SK-N-SH (cell line): Measurements from ENCODE around the gene TEX52. TPM values are rescaled to one million over a fixed set of nuclear protein-coding genes. Genes with fewer than 3 reads are reported as not detected.

Source experiments
- CTCF ChIA-PET: fragments of 300-600, 350-600 bp; formaldehyde crosslinking; extraction: SDS; loops from one replicate; lab custom pipeline; 2021; lab: Yijun Ruan, JAX
- POLR2A ChIA-PET: fragments of 350-600 bp; sonication (Branson Sonifier 250); formaldehyde crosslinking; extraction: SDS; loops from one replicate; lab custom pipeline; 2020; ENCODE audit warnings: antibody characterized with exemption, inconsistent platforms; lab: Yijun Ruan, JAX
- DNase-seq: peaks from one replicate; pipeline ENCODE4 v3.0.0; 2012
- H2AFZ ChIP-seq: fragments of 200-600 bp; sonication (generic); 2 replicates; pipeline ENCODE4 v1.8.1; 2016; ENCODE audit warnings: antibody characterized with exemption, mild to moderate bottlenecking, low read depth
- H3F3A ChIP-seq: fragments of 200-600 bp; sonication (generic); replicated peaks from 2 replicates; pipeline ENCODE3; 2016; ENCODE audit warnings: antibody characterized with exemption, mild to moderate bottlenecking; ENCODE audit not compliant: insufficient read depth
- H3K27ac ChIP-seq, 2 experiments: fragments of 200-500 bp in 1 of 2; fragments of 200-600 bp in 1 of 2; sonication (Bioruptor generic) in 1 of 2; sonication (generic), shearing (Covaris generic) in 1 of 2; 2 replicates each; pipeline versions ENCODE4 v1.5.1 to v1.6.1; 2014 to 2016; ENCODE audit warnings: low read depth in 2 of 2, inconsistent platforms in 1 of 2, low read length in 1 of 2, mild to moderate bottlenecking in 1 of 2, mixed read lengths in 1 of 2
- H3K27me3 ChIP-seq: fragments of 200-600 bp; sonication (generic), shearing (Covaris generic); 2 replicates; pipeline ENCODE4 v1.6.1; 2016; ENCODE audit warnings: mixed run types; ENCODE audit not compliant: insufficient read depth
- H3K36me3 ChIP-seq, 2 experiments: fragments of 200-500 bp in 1 of 2; fragments of 200-600 bp in 1 of 2; sonication (Bioruptor generic) in 1 of 2; sonication (generic) in 1 of 2; replicated peaks in 1 of 2; 2 replicates each; pipeline versions ENCODE3 to v1.5.1; 2014 to 2016; ENCODE audit warnings: low read length in 1 of 2, mild to moderate bottlenecking in 1 of 2; ENCODE audit not compliant: insufficient read depth in 2 of 2, control insufficient read depth in 1 of 2
- H3K4me1 ChIP-seq, 2 experiments: fragments of 200-500 bp in 1 of 2; fragments of 200-600 bp in 1 of 2; sonication (Bioruptor generic) in 1 of 2; sonication (generic), shearing (Covaris generic) in 1 of 2; 2 replicates each; pipeline versions ENCODE4 v1.5.1 to v1.6.1; 2014 to 2016; ENCODE audit warnings: low read depth in 1 of 2, low read length in 1 of 2, mixed run types in 1 of 2; ENCODE audit not compliant: insufficient read depth in 2 of 2, control insufficient read depth in 1 of 2
- H3K4me2 ChIP-seq: fragments of 200-600 bp; sonication (generic), shearing (Covaris generic); 2 replicates; pipeline ENCODE4 v1.6.1; 2017; ENCODE audit warnings: mixed run types
- H3K4me3 ChIP-seq, 2 experiments: fragments of 200-500 bp in 1 of 2; fragments of 200-600 bp in 1 of 2; sonication (Bioruptor generic) in 1 of 2; sonication (generic), shearing (Covaris generic) in 1 of 2; 2 replicates each; pipeline versions ENCODE4 v1.5.1 to v1.8.1; 2014 to 2016; ENCODE audit warnings: low read depth in 2 of 2, inconsistent platforms in 1 of 2, low read length in 1 of 2, mild to moderate bottlenecking in 1 of 2, mixed read lengths in 1 of 2, moderate library complexity in 1 of 2
- H3K79me2 ChIP-seq: fragments of 200-600 bp; sonication (generic); 2 replicates; pipeline ENCODE4 v1.8.1; 2017; ENCODE audit warnings: mild to moderate bottlenecking; ENCODE audit not compliant: insufficient read depth
- H3K9ac ChIP-seq: fragments of 200-600 bp; sonication (generic); 2 replicates; pipeline ENCODE4 v1.6.1; 2017; ENCODE audit warnings: mixed run types
- H3K9me2 ChIP-seq: fragments of 200-600 bp; sonication (generic); 2 replicates; pipeline ENCODE4 v1.6.1; 2017; ENCODE audit warnings: mixed run types
- H3K9me3 ChIP-seq: fragments of 200-600 bp; sonication (generic); 2 replicates; pipeline ENCODE4 v1.6.1; 2017; ENCODE audit warnings: mixed run types, mild to moderate bottlenecking, moderate library complexity
- H4K20me1 ChIP-seq: fragments of 200-600 bp; sonication (generic); 2 replicates; pipeline ENCODE4 v1.6.1; 2017; ENCODE audit warnings: mild to moderate bottlenecking, mixed run types; ENCODE audit not compliant: insufficient read depth
- EZH2phosphoT487 ChIP-seq: fragments of 200-600 bp; sonication (generic); IDR thresholded peaks from 2 replicates; pipeline ENCODE4 v1.6.1; 2017; ENCODE audit warnings: low read depth, mixed run types, mild to moderate bottlenecking, antibody characterized with exemption, moderate library complexity, borderline replicate concordance
- FOSL2 ChIP-seq: IDR thresholded peaks from 2 replicates; pipeline ENCODE4 v1.4.0; 2012; ENCODE audit warnings: low read depth, mild to moderate bottlenecking, moderate library complexity, borderline replicate concordance
- FOXM1 ChIP-seq: IDR thresholded peaks from 2 replicates; pipeline ENCODE4 v1.4.0; 2012; ENCODE audit warnings: low read depth, mild to moderate bottlenecking
- GABPA ChIP-seq: IDR thresholded peaks from 2 replicates; pipeline ENCODE4 v1.4.0; 2012; ENCODE audit warnings: low read depth, mild to moderate bottlenecking
- GATA2 ChIP-seq: sonication (generic); formaldehyde crosslinking; IDR thresholded peaks from 2 replicates; pipeline ENCODE4 v1.5.0; 2020; ENCODE audit warnings: mild to moderate bottlenecking, missing genetic modification reagents
- JUND ChIP-seq: IDR thresholded peaks from 2 replicates; pipeline ENCODE4 v1.4.0; 2012
- MXI1 ChIP-seq: IDR thresholded peaks from 2 replicates; pipeline ENCODE4 v1.6.1; 2012; ENCODE audit warnings: mild to moderate bottlenecking, low read depth, low read length, improper control_type of control experiment
- NRF1 ChIP-seq: IDR thresholded peaks from 2 replicates; pipeline ENCODE4 v1.6.1; 2012; ENCODE audit warnings: low read depth, mild to moderate bottlenecking, low read length
- RAD21 ChIP-seq: IDR thresholded peaks from 2 replicates; pipeline ENCODE4 v1.6.1; 2012; ENCODE audit warnings: mild to moderate bottlenecking, low read length
- RFX5 ChIP-seq: IDR thresholded peaks from 2 replicates; pipeline ENCODE4 v1.6.1; 2012; ENCODE audit warnings: mild to moderate bottlenecking, improper control_type of control experiment, low read length
- SIN3A ChIP-seq: IDR thresholded peaks from 2 replicates; pipeline ENCODE4 v1.6.1; 2012; ENCODE audit warnings: low read depth, mild to moderate bottlenecking, low read length, moderate library complexity, borderline replicate concordance
- TAF1 ChIP-seq: IDR thresholded peaks from 2 replicates; pipeline ENCODE4 v1.6.1; 2012; ENCODE audit warnings: low read depth, mild to moderate bottlenecking, low read length, moderate library complexity, borderline replicate concordance
- TCF12 ChIP-seq: IDR thresholded peaks from 2 replicates; pipeline ENCODE4 v1.4.0; 2012
- TEAD4 ChIP-seq: IDR thresholded peaks from 2 replicates; pipeline ENCODE4 v1.4.0; 2012; ENCODE audit warnings: mild to moderate bottlenecking, borderline replicate concordance; ENCODE audit not compliant: insufficient read depth
- WGBS: methylation state at CpG from one replicate; pipeline ENCODE4 v1.1.6; 2017; ENCODE audit warnings: low lambda C conversion rate; 5-methylcytosine and 5-hydroxymethylcytosine counted together
- polyA plus RNA-seq, 3 experiments: library from polyadenylated mRNA; depleted of rRNA; stranded (reverse); fragments of >200 nt; gene quantifications; 2 replicates each; pipeline ENCODE4 v1.2.3, GENCODE V29; 2012
- TF ChIP-seq, protein P1 (sequence below): IDR thresholded peaks from 2 replicates; pipeline ENCODE4 v1.4.0; 2012; ENCODE audit warnings: low read depth, borderline replicate concordance
- TF ChIP-seq, protein P2 (sequence below): IDR thresholded peaks from 2 replicates; pipeline ENCODE4 v1.4.0; 2012; ENCODE audit warnings: low read depth
- TF ChIP-seq, protein P3 (sequence below): IDR thresholded peaks from 2 replicates; pipeline ENCODE4; 2012
- TF ChIP-seq, protein P4 (sequence below): fragments of 200-600 bp; sonication (generic); IDR thresholded peaks from 2 replicates; pipeline ENCODE4 v1.6.1; 2017; ENCODE audit warnings: antibody characterized with exemption, mild to moderate bottlenecking, moderate library complexity

Gene TEX52
- polyA plus RNA-seq, 1 of the 3 experiments (the other 2 are of a cell fraction) = not detected

DNA sequence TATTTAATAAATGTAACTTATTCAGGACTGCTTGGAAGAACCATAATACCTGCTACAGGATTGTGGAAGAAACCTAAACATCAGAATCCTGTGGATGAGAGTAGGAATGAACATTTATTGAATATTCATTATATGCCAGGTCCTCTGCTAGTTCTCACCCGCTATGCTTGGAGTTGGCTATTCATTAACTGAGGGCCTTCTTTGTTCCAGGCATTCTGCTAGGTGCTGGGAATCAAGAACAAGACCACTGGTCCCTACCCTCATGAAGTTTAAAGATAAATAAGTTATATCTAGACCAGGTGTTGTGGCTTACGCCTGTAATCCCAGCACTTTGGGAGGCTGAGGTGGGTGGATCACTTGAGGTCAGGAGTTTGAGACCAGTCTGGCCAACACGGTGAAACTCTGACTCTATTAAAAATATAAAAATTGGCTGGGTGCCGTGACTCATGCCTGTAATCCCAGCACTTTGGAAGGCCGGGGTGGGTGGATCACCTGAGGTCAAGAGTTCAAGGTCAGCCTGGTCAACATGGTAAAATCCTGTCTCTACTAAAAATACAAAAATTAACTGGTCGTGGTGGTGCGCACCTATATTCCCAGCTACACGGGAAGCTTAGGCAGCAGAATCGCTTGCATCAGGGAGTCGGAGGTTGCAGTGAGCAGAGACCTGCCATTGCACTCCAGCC, 30.1 kb upstream of the TEX52 start:
- H3K9me2 ChIP-seq = no peaks in the 10 kb centered on the region
- H3K9me3 ChIP-seq = no peaks in the 10 kb centered on the region
- H3K79me2 ChIP-seq = peaks cover 51% of the 10 kb centered on the region
- POLR2A ChIA-PET = interaction anchor here (0.6 kb wide), 1 partner anchor 42 kb away, joined by 3 read pairs; no protein-coding TSS in a partner anchor
- H3K27me3 ChIP-seq = no peaks in the 10 kb centered on the region
- H3K4me2 ChIP-seq = no peak overlapping the region
- 97% methylated on average over 10 of the region's 10 CpGs for WGBS
- H3K4me3 ChIP-seq = no peak overlapping the region
- H3K27ac ChIP-seq = no peak overlapping the region
- H3F3A ChIP-seq = peaks cover 37% of the 10 kb centered on the region
- CTCF ChIA-PET = interaction anchor here (0.8 to 4.1 kb wide), 10 partner anchors 23 to 389 kb away, joined by 3 to 35 read pairs (median 4); no protein-coding TSS in a partner anchor
- H3K9ac ChIP-seq = no peak overlapping the region
- H4K20me1 ChIP-seq = 0 out of 2 replicates have a peak, but pooled peaks cover 9% of the 10 kb centered on the region
- peaks cover 8 to 23% of the 10 kb centered on the region in 2 experiments for H3K36me3 ChIP-seq
- TF ChIP-seq FOSL2 (no peak), NRF1 (no peak), RAD21 (no peak)
- TF ChIP-seq, protein P1, sequence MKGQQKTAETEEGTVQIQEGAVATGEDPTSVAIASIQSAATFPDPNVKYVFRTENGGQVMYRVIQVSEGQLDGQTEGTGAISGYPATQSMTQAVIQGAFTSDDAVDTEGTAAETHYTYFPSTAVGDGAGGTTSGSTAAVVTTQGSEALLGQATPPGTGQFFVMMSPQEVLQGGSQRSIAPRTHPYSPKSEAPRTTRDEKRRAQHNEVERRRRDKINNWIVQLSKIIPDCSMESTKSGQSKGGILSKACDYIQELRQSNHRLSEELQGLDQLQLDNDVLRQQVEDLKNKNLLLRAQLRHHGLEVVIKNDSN = no peak
- TF ChIP-seq, protein P2, sequence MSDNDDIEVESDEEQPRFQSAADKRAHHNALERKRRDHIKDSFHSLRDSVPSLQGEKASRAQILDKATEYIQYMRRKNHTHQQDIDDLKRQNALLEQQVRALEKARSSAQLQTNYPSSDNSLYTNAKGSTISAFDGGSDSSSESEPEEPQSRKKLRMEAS = no peak
- DNase-seq = no peak
- no peak overlapping the region for H2AFZ ChIP-seq
- peaks cover 6% of the 10 kb centered on the region in 2 experiments; a peak in 2 of 4 replicates for H3K4me1 ChIP-seq

DNA sequence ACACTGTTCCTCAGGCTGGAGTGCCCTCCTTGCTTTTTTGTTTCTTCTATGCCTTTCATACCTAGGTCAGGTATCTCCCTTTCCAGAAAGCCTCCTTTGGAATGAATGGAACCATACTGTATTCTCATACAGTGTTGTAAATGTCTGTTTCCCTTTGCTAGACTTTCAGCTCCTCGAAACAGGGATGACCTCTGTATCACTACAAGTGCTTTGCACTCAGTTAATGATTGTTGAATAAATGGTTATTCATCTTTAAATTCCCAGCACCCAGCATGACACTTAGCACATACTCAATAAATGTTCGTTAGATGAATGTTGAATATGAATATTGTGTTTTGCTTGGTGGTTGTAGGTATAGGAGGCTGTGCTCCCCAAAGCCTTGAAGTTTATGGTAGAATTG, 28.0 kb upstream of the TEX52 start:
- WGBS = 71% methylated on average over 2 of the region's 2 CpGs
- peaks cover 26% of the 10 kb centered on the region for H3F3A ChIP-seq
- H3K9me2 ChIP-seq = no peaks in the 10 kb centered on the region
- 0 out of 4 replicates have a peak, but pooled peaks cover 0 to under 1% of the 10 kb centered on the region in 2 experiments for H3K4me1 ChIP-seq
- H3K9ac ChIP-seq = no peak overlapping the region
- H2AFZ ChIP-seq = no peak overlapping the region
- H3K4me2 ChIP-seq = no peak overlapping the region
- no peak for DNase-seq
- ChIA-PET POLR2A (interaction anchor here (0.6 kb wide), 1 partner anchor 20 kb away, joined by 3 read pairs; no protein-coding TSS in a partner anchor), CTCF (interaction anchor here (0.6 to 4.1 kb wide), 37 partner anchors 8 to 391 kb away, joined by 3 to 35 read pairs (median 5); partner anchors contain the start of genes FOXM1, RHNO1 and TEX52)
- TF ChIP-seq FOSL2 (no peak), SIN3A (no peak), MXI1 (no peak), TEAD4 (no peak), GABPA (no peak), FOXM1 (no peak), TAF1 (no peak), GATA2 (CRISPR knock-in tag) (no peak), EZH2phosphoT487 (no peak), JUND (no peak), RFX5 (no peak), TCF12 (no peak)
- TF ChIP-seq, protein P3, sequence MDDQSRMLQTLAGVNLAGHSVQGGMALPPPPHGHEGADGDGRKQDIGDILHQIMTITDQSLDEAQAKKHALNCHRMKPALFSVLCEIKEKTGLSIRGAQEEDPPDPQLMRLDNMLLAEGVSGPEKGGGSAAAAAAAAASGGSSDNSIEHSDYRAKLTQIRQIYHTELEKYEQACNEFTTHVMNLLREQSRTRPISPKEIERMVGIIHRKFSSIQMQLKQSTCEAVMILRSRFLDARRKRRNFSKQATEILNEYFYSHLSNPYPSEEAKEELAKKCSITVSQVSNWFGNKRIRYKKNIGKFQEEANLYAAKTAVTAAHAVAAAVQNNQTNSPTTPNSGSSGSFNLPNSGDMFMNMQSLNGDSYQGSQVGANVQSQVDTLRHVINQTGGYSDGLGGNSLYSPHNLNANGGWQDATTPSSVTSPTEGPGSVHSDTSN = no peak
- TF ChIP-seq, protein P4, sequence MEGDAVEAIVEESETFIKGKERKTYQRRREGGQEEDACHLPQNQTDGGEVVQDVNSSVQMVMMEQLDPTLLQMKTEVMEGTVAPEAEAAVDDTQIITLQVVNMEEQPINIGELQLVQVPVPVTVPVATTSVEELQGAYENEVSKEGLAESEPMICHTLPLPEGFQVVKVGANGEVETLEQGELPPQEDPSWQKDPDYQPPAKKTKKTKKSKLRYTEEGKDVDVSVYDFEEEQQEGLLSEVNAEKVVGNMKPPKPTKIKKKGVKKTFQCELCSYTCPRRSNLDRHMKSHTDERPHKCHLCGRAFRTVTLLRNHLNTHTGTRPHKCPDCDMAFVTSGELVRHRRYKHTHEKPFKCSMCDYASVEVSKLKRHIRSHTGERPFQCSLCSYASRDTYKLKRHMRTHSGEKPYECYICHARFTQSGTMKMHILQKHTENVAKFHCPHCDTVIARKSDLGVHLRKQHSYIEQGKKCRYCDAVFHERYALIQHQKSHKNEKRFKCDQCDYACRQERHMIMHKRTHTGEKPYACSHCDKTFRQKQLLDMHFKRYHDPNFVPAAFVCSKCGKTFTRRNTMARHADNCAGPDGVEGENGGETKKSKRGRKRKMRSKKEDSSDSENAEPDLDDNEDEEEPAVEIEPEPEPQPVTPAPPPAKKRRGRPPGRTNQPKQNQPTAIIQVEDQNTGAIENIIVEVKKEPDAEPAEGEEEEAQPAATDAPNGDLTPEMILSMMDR = no peak
- no peaks in the 10 kb centered on the region for H3K27me3 ChIP-seq
- H3K27ac ChIP-seq = no peak overlapping the region
- no peaks in the 10 kb centered on the region for H3K9me3 ChIP-seq
- no peak overlapping the region for H3K4me3 ChIP-seq
- peaks cover 61% of the 10 kb centered on the region for H3K79me2 ChIP-seq
- H3K36me3 ChIP-seq = peaks cover 8 to 24% of the 10 kb centered on the region in 2 experiments
- H4K20me1 ChIP-seq = 0 out of 2 replicates have a peak, but pooled peaks cover 8% of the 10 kb centered on the region
